Activated CD4-positive, alpha-beta T cell treated with anti-CD3 and anti-CD28 coated beads for 48 hours (primary cell): Measurements from ENCODE around the gene ACAD10.
A peak's percentile ranks its signal among the peaks of the same experiment; 100 is the strongest.
"Not testable (repeated sequence)": the region's sequence is repeated elsewhere in the genome, so short reads cannot be mapped to it uniquely, and the experiment has no call there.

Experiments used
- DNase-seq: peaks from one replicate; pipeline ENCODE4 v3.0.0-alpha.2; 2020

The ACAD10 gene

DNA sequence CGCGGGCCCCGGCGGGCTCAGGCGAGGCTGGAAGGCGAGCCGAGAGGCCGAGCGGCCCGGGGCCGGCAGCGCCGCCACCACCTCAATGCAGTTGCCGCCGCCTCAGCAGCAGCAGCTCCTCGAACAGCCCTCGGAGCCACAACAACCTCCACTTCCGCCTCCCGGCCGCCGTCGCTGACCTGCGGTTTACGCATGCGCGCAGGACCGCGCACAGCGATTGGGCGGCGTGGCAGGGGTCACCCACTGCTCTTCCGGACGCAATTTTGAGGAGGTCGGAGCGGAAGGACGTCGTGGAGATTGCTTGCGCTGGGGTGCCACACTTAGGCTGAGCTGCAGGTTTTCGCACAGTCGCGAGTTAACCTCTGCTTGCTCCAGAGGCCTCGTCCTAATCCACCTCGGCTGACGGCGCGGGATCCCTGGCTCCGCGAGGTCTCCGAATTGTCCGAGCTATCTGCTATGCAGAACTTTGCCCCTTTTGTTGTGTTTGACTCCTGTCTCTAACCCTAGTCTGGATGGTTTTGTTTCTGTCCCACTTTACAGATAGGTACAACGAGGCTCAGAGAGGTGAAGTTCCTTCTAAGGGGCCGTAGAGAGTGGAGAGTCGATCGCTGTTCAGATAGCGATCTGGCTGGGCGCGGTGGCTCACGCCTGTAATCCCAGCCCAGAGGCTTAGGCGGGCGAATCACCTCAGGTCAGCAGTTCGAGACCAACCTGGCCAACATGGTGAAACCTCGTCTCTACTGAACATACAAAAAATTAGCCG is at the start of gene ACAD10, which contains the start of gene BRAP:
TSS of gene ACAD10 (plus strand) at position 243 of the 763 bp plus-strand sequence. CDS start 6,657 bp downstream, outside the sequence.
TSS of gene BRAP (minus strand) at position 146 of the 763 bp plus-strand sequence. CDS start 164 bp downstream, outside the sequence.
- peak; percentile 94 for DNase-seq

GRCh38 chr12:111636209-111636945 is 49.5 kb upstream of the ACAD10 start:
- DNase-seq: no peak

GRCh38 chr12:111638556-111638955 is 47.3 kb upstream of the ACAD10 start:
- DNase-seq: no peak

GRCh38 chr12:111640506-111640905 is 45.3 kb upstream of the ACAD10 start:
- DNase-seq: no peak

DNA sequence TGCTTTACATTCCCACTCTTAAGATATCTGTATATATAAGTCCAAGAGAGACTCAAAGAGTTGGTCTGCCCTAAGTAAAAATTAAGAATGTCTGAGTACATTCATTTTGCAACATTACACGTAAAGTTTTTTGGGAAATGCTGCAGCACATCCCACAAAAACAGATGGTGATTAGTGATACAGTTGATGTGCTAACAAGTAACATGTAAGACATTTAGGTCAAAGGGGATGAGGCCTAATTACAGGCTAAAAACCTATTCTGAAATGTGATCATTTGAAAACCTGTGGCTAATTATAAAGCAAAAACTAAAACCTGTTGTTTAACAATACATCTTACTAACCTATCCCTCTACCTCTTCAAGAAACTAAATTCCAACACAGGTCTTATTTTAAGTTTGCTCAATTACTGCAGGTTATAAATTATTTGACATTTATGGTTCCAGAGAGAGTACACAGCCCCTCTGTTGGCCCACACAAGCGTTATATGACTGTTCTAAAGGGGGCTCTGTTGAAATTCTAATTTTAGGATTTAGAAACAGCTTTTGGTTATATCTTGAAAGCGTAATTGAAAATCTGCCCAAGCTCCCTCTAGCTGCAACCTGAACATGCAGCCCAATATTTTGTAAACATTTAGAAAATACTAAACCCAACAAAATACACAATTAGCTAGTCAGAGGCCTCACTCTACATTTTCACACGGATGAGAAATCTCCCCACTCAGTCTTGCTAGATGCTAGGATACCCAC is 43.0 kb upstream of the ACAD10 start:
- no peak for DNase-seq

DNA sequence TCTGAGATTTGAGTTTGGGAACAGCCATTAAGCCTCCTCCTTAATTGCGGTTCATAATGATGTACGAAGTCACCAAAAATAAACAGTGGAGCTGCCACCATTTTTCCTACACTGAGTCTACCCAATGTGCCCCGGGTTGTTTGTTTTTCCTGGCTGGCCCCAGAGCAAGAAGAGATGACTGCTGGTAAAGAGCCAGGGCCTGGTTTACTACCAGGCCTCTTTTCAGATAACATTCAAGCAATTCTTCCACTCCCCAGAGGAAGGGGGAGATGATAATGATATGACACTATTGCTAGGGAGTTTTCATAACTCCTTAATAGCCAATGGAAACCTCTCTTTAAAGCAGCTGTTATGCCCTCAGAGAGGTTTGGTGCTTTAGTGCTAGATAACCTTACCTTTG is 42.4 kb upstream of the ACAD10 start:
- DNase-seq: no peak

- no peak for DNase-seq
Measured at GRCh38 chr12:111645433-111645832, 40.4 kb upstream of the ACAD10 start.

GRCh38 chr12:111650912-111651311 is 34.9 kb upstream of the ACAD10 start:
- DNase-seq: no peak

- DNase-seq: not testable (repeated sequence)
Measured at GRCh38 chr12:111652530-111652929, 33.3 kb upstream of the ACAD10 start.

DNA sequence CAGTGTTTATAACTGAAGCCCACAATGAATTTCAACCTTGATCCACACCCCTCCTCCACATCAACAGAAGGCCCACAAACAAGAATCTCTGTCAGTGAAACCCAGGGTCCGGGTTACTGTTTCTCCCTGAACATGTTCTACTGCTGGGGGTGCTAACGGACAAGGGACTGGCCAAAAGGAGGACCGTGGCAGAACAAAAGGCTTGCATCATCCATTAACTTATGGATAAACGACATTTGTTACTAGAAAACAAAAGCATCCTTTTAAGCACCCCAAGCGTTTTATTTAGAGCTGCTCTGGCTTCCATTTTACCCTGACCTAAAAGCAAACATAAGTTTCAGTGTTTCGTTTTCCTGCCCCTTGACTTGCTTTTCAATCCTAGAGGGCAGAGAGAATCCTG is 32.3 kb upstream of the ACAD10 start:
- DNase-seq: no peak

- no peak for DNase-seq
Measured at GRCh38 chr12:111655356-111655755, 30.5 kb upstream of the ACAD10 start.

DNA sequence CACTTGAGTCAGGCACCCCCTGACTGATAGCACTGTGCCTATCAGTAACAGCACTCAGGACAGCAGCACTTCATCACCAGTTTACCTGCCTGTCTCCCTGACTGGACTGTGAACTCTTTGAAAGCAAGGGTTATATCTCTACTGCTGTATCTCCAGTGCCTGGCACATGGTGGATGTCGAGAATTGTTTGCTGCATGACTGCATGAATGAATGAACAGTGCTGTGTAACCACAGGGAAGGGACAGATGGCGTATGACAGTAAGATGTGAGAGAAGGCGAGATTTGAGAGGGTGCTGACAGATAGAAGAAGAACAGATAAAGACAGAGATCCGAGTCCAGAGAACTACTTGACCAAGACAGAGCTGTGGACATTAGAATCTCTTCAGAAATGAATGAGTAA is 29.8 kb upstream of the ACAD10 start:
- DNase-seq: no peak

GRCh38 chr12:111664499-111664898 is 21.4 kb upstream of the ACAD10 start:
- DNase-seq: no peak

- no peak for DNase-seq
Measured at GRCh38 chr12:111664961-111665865, 20.6 kb upstream of the ACAD10 start.

DNA sequence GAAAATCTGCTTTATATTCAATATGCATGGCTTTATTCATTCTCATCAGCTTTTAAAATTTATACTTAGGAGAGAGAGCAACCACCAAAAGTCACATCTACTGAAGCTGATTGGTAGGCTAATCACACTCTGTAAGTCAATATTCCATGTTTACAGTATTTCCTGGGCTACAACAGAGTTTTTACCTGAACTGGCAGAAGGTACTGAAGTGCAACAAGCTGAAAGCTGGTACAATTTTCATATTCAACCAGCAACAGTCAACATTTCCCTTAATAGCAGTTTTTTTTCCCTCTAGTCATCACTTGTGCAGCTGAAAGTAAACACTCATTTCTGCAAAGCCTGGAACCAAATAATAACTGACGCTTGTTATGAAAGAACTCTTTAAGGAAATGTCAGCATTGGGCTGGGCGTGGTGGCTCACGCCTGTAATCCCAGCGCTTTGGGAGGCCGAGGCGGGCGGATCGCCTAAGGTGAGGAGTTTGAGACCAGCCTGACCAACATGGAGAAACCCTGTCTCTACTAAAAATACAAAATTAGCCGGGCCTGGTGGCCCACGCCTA is 13.0 kb upstream of the ACAD10 start:
- no peak for DNase-seq

GRCh38 chr12:111673503-111673902 is 12.3 kb upstream of the ACAD10 start:
- DNase-seq: no peak

GRCh38 chr12:111677186-111677585 is 8.7 kb upstream of the ACAD10 start:
- no peak for DNase-seq

- DNase-seq: not testable (repeated sequence)
Measured at GRCh38 chr12:111684485-111685198, 1.2 kb upstream of the ACAD10 start.

- peak; percentile 31 for DNase-seq
Measured at GRCh38 chr12:111685322-111685810, 487 bp upstream of the ACAD10 start.

DNA sequence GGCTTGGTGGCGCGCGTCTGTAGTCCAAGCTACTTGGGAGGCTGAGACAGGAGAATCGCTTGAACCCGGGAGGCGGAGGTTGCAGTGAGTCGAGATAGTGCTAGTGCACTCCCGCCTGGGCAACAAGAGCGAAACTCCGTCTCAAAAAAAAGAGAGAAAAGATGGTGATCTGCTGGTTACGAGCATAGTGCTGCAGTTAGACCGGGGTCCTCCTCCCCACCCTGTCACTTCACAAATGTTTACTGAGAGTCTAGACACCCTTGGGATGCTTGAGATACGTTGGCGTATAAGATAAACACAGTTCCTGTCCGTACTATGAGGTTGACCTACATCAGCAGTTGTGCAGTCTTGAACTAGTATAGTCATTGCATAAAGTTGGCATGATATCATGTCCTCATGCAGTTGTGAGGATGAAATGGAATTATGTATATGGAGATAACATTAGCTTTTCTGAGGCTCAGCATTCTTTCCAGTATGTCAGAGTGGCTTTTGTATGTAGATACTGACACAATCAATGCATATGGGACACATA is 787 bp downstream of the ACAD10 start:
- no peak for DNase-seq

DNA sequence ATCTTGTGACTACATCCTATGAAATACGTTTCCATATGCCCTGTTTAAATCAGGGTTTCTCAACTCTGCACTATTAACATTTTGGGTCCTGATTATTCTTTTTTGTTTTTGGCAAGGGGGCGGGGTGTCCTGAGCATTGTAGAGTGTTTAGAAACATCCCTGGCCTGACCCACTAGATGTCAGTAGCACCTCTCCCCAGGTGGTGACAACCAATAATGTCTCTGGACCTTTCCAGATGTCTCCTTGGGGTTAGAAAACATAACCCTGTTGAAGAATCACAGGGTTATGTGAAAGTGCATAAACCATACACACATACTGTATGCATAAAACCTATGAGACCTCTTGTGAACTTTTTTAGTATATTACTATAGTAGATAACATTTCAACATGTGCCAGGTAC is 1.4 kb downstream of the ACAD10 start:
- DNase-seq: no peak
